GM21737 (cell line): ENCODE results near the gene CCDC63.

Experiments used
- ATAC-seq: cut with Tn5 transposase; IDR thresholded peaks from one replicate; pipeline ENCODE4 v1.9.1; 2021; ENCODE audit warnings: mild to moderate bottlenecking, moderate library complexity; ENCODE audit not compliant: unreplicated experiment

CCDC63 gene

GRCh38 chr12:110880651-110881050, 33.9 kb downstream of the CCDC63 start:
- no peak for ATAC-seq

- no peak for ATAC-seq
Observed at GRCh38 chr12:110883251-110883650, 36.5 kb downstream of the CCDC63 start.

- no peak for ATAC-seq
Observed at GRCh38 chr12:110885152-110885840, 38.5 kb downstream of the CCDC63 start.

GRCh38 chr12:110888256-110888991, 41.6 kb downstream of the CCDC63 start:
- no peak for ATAC-seq

DNA sequence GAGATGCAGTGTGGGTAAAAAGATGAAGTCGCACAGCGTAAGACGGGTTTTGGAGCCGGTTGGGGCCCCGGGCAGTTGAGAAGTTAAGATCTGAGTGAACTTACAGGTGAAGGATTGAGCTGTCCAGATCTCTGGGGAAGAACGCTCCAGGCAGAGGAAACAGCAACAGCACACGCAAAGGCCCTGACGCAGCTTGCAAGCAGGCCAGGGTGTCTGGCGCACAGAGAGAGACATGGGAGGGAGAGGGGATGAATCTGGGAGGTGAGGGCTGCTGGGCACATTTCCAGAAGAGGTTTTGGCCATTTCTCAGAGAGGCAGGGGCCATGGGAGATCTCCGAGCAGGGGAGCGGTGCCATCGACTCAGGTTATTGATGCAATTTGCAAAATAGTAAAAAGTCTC, 42.6 kb downstream of the CCDC63 start:
- no peak for ATAC-seq

GRCh38 chr12:110893956-110894355, 47.2 kb downstream of the CCDC63 start:
- ATAC-seq: no peak

- ATAC-seq: no peak
Observed at GRCh38 chr12:110896559-110896958, 49.8 kb downstream of the CCDC63 start.

GRCh38 chr12:110901401-110901800, 54.6 kb downstream of the CCDC63 start:
- ATAC-seq: no peak

DNA sequence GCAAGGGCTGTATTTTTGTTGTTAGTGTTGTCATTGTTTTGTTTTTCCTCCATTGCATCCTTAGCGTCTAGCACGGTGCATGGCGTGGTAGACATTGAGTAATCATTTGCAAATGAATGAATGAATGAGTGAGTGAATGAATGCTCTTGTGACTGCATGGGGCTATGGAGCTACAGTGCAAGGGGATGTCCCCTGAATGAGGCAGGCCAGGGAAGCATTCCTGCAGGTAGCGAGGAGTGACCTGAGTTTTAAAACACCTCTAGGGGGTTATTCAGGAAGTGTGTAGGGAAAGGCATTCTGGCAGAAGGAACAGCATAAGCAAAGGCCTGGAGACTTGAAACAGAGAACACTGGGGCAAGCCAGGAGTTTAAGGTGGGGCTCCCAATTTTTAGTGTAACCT, 56.7 kb downstream of the CCDC63 start:
- ATAC-seq: no peak

DNA sequence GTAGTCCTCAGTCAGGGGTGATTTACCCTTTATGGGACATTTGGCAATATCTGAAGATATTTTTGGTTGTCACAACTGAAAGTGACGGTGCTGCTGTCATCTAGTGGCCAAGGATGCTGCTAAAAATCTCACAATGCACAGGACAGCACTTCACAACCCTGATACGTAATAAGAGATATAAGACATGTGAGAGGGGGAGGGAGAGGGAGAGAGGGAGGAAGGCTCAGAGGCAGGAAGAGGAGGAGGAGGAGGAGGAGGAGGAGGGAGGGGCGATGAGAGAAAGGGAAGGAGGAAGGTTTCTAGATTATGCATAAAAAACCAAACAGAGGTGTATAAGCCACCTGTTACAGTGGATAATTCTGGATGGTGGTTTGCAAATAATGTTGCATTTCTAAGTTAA, 59.3 kb downstream of the CCDC63 start:
- ATAC-seq: no peak

GRCh38 chr12:110906516-110906915, 59.7 kb downstream of the CCDC63 start:
- no peak for ATAC-seq

- no peak for ATAC-seq
Observed at GRCh38 chr12:110906985-110907384, 60.2 kb downstream of the CCDC63 start.

GRCh38 chr12:110907583-110907982, 60.8 kb downstream of the CCDC63 start:
- no peak for ATAC-seq

GRCh38 chr12:110908377-110909152, 61.8 kb downstream of the CCDC63 start:
- no peak for ATAC-seq

DNA sequence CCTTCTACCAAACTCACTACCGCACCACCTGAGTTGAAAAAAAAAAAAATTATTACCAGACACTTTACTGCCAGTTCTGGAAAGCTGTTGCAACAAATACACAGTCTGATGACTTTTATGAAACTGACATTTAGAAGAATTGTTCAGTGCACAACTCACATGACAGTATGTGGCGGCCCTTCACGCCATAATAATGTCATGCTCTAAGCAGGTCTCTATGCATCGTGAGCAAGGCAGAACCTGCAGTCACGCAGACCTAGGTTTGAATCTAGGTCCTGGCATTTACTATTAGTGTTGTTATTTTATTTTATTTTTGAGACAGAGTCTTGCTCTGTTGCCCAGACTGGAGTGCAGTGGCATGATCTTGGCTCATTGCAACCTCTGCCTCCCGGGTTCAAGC, 65.5 kb downstream of the CCDC63 start:
- no peak for ATAC-seq

GRCh38 chr12:110913119-110914056, 66.6 kb downstream of the CCDC63 start:
- ATAC-seq: peak; percentile 93

DNA sequence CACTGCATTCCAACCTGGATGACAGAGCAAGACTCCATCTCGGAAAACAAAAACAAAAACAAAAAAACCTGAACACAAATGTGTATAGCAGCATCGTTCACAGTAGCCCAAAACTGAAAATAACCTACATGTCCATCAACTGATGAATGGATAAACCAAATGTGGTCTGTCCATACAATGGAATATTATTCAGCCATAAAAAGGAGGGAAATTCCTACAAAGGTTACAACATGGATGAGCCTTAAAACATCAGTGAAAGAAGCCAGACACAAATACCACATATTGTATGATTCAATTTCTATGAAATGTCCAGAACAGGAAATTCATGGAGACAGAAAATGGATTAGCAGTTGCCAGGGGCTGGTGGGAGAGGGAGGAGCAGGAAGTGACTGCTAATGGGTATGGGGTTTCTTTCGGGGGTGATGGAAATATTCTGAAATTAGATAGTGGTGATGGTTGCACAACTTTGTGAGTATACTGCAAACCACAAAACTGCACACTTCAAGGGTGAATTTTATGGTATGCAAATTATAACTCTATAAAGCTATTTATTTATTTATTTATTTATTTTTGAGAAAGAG, 69.6 kb downstream of the CCDC63 start:
- no peak for ATAC-seq

- no peak for ATAC-seq
Observed at GRCh38 chr12:110917467-110917866, 70.7 kb downstream of the CCDC63 start.

DNA sequence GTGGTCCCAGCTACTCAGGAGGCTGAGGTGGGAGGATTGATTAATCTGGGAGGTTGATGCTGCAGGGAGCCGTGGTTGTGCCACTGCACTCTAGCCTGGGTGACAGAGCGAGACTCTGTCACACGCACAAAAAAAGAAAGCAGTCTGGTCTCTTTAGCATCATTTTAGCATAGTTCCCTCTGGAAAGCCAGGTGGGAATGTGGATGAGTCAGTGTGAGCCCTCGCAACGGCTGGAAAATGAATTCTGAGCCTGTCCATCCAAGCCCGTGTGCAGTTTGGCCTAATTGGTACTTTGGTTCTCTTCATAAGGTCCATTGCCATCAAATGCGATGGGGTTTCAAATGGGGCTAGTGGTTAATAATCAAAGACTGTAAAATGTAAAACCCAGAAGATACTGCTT, 71.2 kb downstream of the CCDC63 start:
- no peak for ATAC-seq

GRCh38 chr12:110919720-110920119, 72.9 kb downstream of the CCDC63 start:
- ATAC-seq: no peak
